Neutrophil (primary cell): ENCODE measurements around the gene GTF2A1.

Source experiments
- H3K27ac ChIP-seq: fragments of 200-600 bp; sonication (generic); 2 replicates; pipeline ENCODE4 v1.5.1; 2016; ENCODE audit warnings: mild to moderate bottlenecking, moderate library complexity
- H3K27me3 ChIP-seq: fragments of 200-600 bp; sonication (generic); 2 replicates; pipeline ENCODE4 v1.6.0; 2016; ENCODE audit warnings: mild to moderate bottlenecking
- H3K36me3 ChIP-seq: fragments of 200-600 bp; sonication (generic); 2 replicates; pipeline ENCODE4 v1.5.1; 2017
- H3K4me1 ChIP-seq, 2 experiments: fragments of 200-600 bp in 1 of 2; sonication (generic) in 1 of 2; 1 replicate in 1 of 2; 2 replicates in 1 of 2; pipeline versions ENCODE4 v1.5.1 to v1.6.1; 2013 to 2016; ENCODE audit warnings: low read depth in 1 of 2, low read length in 1 of 2, mild to moderate bottlenecking in 1 of 2, moderate library complexity in 1 of 2; ENCODE audit not compliant: control insufficient read depth in 1 of 2, insufficient read depth in 1 of 2
- H3K4me3 ChIP-seq, 2 experiments: fragments of 200-600 bp in 1 of 2; sonication (generic) in 1 of 2; 1 replicate in 1 of 2; 2 replicates in 1 of 2; pipeline ENCODE4 v1.5.1; 2013 to 2016; ENCODE audit warnings: low read depth in 1 of 2, low read length in 1 of 2, mild to moderate bottlenecking in 1 of 2, moderate library complexity in 1 of 2
- H3K9me3 ChIP-seq: fragments of 200-600 bp; sonication (generic); 2 replicates; pipeline ENCODE4 v1.5.1; 2016
- CTCF ChIP-seq: fragments of 200-600 bp; sonication (generic); IDR thresholded peaks from 2 replicates; pipeline ENCODE4 v1.5.1; 2016; ENCODE audit warnings: antibody characterized with exemption

Gene GTF2A1

GRCh38 chr14:81264671-81265070 is 43.9 kb upstream of the GTF2A1 start:
- Histone ChIP-seq H3K36me3 (no peaks in the 10 kb centered on the region), H3K9me3 (no peaks in the 10 kb centered on the region), H3K4me1 (peaks cover 0 to 7% of the 10 kb centered on the region in 2 experiments), H3K4me3 (no peak overlapping the region), H3K27ac (no peak overlapping the region), H3K27me3 (no peaks in the 10 kb centered on the region)
- TF ChIP-seq CTCF = no peak

- Histone ChIP-seq H3K27me3 (no peaks in the 10 kb centered on the region), H3K36me3 (no peaks in the 10 kb centered on the region), H3K4me3 (no peak overlapping the region), H3K27ac (no peak overlapping the region), H3K4me1 (peaks cover 0 to 7% of the 10 kb centered on the region in 2 experiments), H3K9me3 (no peaks in the 10 kb centered on the region)
- no peak for TF ChIP-seq CTCF
Measured at GRCh38 chr14:81263777-81264410, 43.1 kb upstream of the GTF2A1 start.

GRCh38 chr14:81261176-81261575 is 40.4 kb upstream of the GTF2A1 start:
- no peaks in the 10 kb centered on the region for H3K9me3 ChIP-seq
- H3K36me3 ChIP-seq = no peaks in the 10 kb centered on the region
- H3K4me1 ChIP-seq = peaks cover 0 to 6% of the 10 kb centered on the region in 2 experiments
- no peak for TF ChIP-seq CTCF
- no peaks in the 10 kb centered on the region for H3K27me3 ChIP-seq
- no peak overlapping the region for H3K27ac ChIP-seq
- no peak overlapping the region for H3K4me3 ChIP-seq

DNA sequence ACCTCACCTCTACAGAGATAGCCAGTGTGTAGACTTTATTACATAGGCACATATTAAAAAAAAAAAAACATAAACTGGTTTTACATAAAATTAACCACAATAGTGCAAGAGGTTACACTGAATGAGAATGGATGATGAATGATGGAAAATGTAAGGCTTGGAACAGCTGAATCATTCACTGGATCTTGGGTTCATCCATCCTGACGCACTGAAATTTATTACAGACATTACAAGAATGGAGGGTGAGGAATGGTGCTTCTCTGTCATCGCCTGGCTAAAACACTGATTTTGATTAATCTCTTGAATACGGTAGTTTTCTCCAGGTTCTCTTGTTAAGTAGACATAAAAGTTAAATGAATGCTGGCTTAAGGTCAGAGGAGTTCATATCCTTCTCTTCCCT is 40.0 kb upstream of the GTF2A1 start:
- Histone ChIP-seq H3K27me3 (no peaks in the 10 kb centered on the region), H3K9me3 (no peaks in the 10 kb centered on the region), H3K36me3 (no peaks in the 10 kb centered on the region), H3K4me1 (peaks cover 0 to 2% of the 10 kb centered on the region in 2 experiments), H3K27ac (no peak overlapping the region), H3K4me3 (no peak overlapping the region)
- no peak for TF ChIP-seq CTCF

GRCh38 chr14:81256289-81256960 is 35.7 kb upstream of the GTF2A1 start:
- H3K4me3 ChIP-seq = no peak overlapping the region
- TF ChIP-seq CTCF = no peak

More at GRCh38 chr14:81256289-81256960, 35.7 kb upstream of the GTF2A1 start:
- H3K27me3 ChIP-seq = no peaks in the 10 kb centered on the region
- no peak overlapping the region for H3K27ac ChIP-seq
- H3K9me3 ChIP-seq = no peaks in the 10 kb centered on the region
- no peaks in the 10 kb centered on the region for H3K36me3 ChIP-seq
- H3K4me1 ChIP-seq = no peaks in the 10 kb centered on the region
